ENCODE results near the gene NET1. TPM values are rescaled to one million over a fixed set of nuclear protein-coding genes. Genes with fewer than 3 reads are reported as not detected.
"Not testable (repeated sequence)": the region's sequence is repeated elsewhere in the genome, so short reads cannot be mapped to it uniquely, and the experiment has no call there.

The NET1 gene
- total and polyA plus RNA-seq, 2 experiments from 2014 or later, result 62.5 to 96.4 TPM

DNA sequence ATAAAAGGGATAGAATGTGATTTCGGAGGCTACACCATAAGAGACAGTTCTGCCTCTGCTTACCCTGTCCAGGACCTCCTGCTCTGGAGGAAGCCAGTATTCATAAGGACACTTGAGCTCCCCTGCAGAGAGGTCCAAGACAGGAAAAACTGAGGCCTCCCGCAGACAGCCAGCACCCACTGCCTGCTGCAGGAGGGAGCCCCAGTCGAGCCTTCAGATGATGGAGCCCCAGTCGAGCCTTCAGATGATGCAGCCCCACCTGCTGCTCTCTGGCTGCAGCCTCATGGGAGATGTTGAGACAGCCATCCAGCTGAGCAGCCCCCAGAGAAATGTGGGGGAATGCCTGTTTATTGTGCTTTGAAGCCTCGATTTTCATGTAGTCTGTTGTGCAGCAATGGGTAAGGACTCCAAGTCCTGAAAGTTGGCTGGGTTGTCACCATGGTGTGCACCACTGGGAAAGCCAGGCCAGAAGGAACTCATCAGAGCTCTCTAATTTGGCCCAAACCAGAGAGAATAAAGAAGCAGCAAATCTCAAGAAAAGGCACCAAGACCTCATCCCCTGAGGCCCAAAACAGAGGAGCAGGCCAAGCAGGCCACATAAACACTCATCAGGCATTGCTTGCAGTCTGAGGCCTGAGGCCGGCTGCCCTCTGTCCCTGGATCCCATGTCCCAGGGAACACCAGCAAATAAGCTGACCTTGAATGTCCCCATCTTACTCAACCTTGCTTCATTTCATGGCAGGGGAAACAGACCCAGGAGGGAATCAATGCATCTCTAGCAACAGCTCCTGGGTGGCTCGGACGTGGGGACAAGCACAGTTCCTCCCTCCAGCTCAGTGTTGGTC, 56.1 kb downstream of the NET1 start:
- no peaks in the 10 kb centered on the region for H3K79me2 ChIP-seq
- H3K4me2 ChIP-seq, result no peak overlapping the region
- no peaks in the 10 kb centered on the region for H3K27me3 ChIP-seq
- WGBS (ENCODE audit: low lambda C conversion rate, missing lambda C conversion rate), result 94% methylated on average over 8 of the region's 8 CpGs
- H2AFZ ChIP-seq, result no peak overlapping the region
- no peak for DNase-seq (ENCODE audit: low spot score)
- no peaks in the 10 kb centered on the region for H3K9me3 ChIP-seq (ENCODE audit: low read depth)
- peaks cover 38% of the 10 kb centered on the region for H3K4me1 ChIP-seq (ENCODE audit: insufficient read depth)
- H4K20me1 ChIP-seq (ENCODE audit: insufficient read depth, poor library complexity, severe bottlenecking), result no peaks in the 10 kb centered on the region
- H3K27ac ChIP-seq, result peak overlapping the region; percentile 94
- no peaks in the 10 kb centered on the region for H3K9me2 ChIP-seq (replicated peaks; ENCODE audit: insufficient read depth)
- H3K36me3 ChIP-seq (replicated peaks; ENCODE audit: insufficient read depth, low read depth), result no peaks in the 10 kb centered on the region
- H3K4me3 ChIP-seq, result no peak overlapping the region
- TF ChIP-seq EZH2phosphoT487 (IDR thresholded peaks at IDR 0.05; ENCODE audit: low read depth, severe bottlenecking, unreplicated experiment), result no peak
- TF ChIP-seq, protein P1, sequence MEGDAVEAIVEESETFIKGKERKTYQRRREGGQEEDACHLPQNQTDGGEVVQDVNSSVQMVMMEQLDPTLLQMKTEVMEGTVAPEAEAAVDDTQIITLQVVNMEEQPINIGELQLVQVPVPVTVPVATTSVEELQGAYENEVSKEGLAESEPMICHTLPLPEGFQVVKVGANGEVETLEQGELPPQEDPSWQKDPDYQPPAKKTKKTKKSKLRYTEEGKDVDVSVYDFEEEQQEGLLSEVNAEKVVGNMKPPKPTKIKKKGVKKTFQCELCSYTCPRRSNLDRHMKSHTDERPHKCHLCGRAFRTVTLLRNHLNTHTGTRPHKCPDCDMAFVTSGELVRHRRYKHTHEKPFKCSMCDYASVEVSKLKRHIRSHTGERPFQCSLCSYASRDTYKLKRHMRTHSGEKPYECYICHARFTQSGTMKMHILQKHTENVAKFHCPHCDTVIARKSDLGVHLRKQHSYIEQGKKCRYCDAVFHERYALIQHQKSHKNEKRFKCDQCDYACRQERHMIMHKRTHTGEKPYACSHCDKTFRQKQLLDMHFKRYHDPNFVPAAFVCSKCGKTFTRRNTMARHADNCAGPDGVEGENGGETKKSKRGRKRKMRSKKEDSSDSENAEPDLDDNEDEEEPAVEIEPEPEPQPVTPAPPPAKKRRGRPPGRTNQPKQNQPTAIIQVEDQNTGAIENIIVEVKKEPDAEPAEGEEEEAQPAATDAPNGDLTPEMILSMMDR (IDR thresholded peaks at IDR 0.05; ENCODE audit: poor library complexity), result no peak
- no peak for TF ChIP-seq EZH2 (IDR thresholded peaks at IDR 0.05; ENCODE audit: borderline replicate concordance)

DNA sequence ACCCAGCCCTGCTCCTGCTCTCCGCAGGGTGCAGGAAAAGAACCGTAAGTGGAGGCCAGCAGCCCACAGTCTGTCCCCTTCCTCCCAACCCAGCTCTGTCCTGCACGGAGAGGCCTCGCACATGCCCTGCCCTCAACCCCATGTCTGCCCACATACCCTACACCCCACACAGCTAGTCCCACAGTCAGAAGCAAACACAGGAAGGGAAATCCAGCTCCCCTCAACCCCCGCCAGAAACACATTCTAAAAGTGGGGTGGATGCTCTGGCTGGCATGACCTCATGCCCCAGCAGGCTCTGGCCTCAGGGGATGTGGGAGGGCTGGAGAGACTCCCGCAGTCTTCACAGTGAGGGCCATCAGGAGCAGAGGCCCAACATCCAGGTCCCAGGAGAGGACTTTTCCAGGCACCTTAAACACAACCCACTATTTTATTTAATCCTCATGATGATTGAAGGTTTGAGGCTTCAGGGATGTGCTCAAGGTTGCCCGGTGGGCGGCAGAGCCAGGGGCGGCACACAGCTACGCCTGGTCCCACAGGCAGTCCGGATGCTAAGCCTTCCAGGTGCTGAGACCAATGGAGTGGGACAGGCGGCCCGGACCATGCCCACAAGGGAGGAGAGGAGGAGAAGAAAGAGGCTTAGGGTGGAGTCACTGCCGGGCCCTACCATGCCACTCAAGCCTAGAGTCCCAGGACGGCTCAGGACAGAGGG, 57.1 kb downstream of the NET1 start:
- no peak overlapping the region for H3K4me2 ChIP-seq

DNA sequence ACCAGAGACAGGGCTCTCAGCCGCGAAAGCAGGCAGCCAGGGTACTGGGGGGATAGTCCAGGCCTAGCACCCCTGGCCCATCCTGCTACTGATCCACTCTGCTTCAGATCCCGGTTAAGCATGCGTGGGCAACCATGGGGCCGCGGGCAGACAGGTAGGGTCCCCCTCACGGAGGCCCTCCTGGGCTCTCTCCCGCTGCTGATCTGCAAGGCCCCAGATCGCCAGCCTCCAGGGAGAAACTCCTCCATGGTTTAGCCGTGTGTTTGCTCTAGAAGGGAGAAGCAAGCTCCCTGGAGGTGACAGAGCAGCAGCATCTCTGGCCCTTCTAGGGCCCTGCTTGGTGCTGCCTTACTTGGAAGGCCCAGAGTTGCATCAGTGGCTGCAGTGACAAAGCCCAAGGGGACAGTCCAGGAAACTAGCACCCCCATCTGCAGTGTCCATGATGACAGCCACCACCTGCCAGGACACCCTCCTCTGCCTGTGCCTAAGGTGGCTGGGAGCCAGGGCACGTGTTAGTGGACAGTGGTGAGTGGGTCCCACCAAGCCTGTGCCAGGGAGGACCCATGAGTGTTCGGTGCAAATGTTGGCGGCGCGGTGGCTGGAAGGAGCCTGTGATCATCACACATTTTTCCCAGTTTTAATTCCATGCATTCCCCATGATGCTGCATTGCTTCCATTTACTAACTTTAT, 57.9 kb downstream of the NET1 start:
- Histone ChIP-seq H2AFZ (no peak overlapping the region), H3K79me2 (no peaks in the 10 kb centered on the region), H3K36me3 (replicated peaks; ENCODE audit: insufficient read depth, low read depth) (no peaks in the 10 kb centered on the region), H3K4me1 (ENCODE audit: insufficient read depth) (peaks cover 35% of the 10 kb centered on the region), H3K27me3 (no peaks in the 10 kb centered on the region), H3K27ac (no peak overlapping the region), H3K4me2 (no peak overlapping the region), H4K20me1 (ENCODE audit: insufficient read depth, poor library complexity, severe bottlenecking) (no peaks in the 10 kb centered on the region), H3K9me3 (ENCODE audit: low read depth) (no peaks in the 10 kb centered on the region), H3K9me2 (replicated peaks; ENCODE audit: insufficient read depth) (no peaks in the 10 kb centered on the region), H3K4me3 (no peak overlapping the region)
- TF ChIP-seq EZH2 (IDR thresholded peaks at IDR 0.05; ENCODE audit: borderline replicate concordance) (no peak), EZH2phosphoT487 (IDR thresholded peaks at IDR 0.05; ENCODE audit: low read depth, severe bottlenecking, unreplicated experiment) (no peak)
- TF ChIP-seq, protein P1 (IDR thresholded peaks at IDR 0.05; ENCODE audit: poor library complexity), result no peak
- 96% methylated on average over 15 of the region's 15 CpGs for WGBS (ENCODE audit: low lambda C conversion rate, missing lambda C conversion rate)
- DNase-seq (ENCODE audit: low spot score), result no peak

More for the DNA sequence above, 57.1 kb downstream of the NET1 start:
- H3K79me2 ChIP-seq, result no peaks in the 10 kb centered on the region
- peaks cover 38% of the 10 kb centered on the region for H3K4me1 ChIP-seq (ENCODE audit: insufficient read depth)
- WGBS (ENCODE audit: low lambda C conversion rate, missing lambda C conversion rate), result 88% methylated on average over 15 of the region's 15 CpGs
- no peak for DNase-seq (ENCODE audit: low spot score)
- no peak overlapping the region for H2AFZ ChIP-seq
- H3K9me3 ChIP-seq (ENCODE audit: low read depth), result no peaks in the 10 kb centered on the region
- no peaks in the 10 kb centered on the region for H3K27me3 ChIP-seq
- H4K20me1 ChIP-seq (ENCODE audit: insufficient read depth, poor library complexity, severe bottlenecking), result no peaks in the 10 kb centered on the region
- no peaks in the 10 kb centered on the region for H3K36me3 ChIP-seq (replicated peaks; ENCODE audit: insufficient read depth, low read depth)
- H3K4me3 ChIP-seq, result no peak overlapping the region
- TF ChIP-seq, protein P1 (IDR thresholded peaks at IDR 0.05; ENCODE audit: poor library complexity), result no peak
- TF ChIP-seq EZH2 (IDR thresholded peaks at IDR 0.05; ENCODE audit: borderline replicate concordance), result no peak
- no peak for TF ChIP-seq EZH2phosphoT487 (IDR thresholded peaks at IDR 0.05; ENCODE audit: low read depth, severe bottlenecking, unreplicated experiment)
- H3K9me2 ChIP-seq (replicated peaks; ENCODE audit: insufficient read depth), result no peaks in the 10 kb centered on the region
- peak overlapping the region; percentile 94 for H3K27ac ChIP-seq

DNA sequence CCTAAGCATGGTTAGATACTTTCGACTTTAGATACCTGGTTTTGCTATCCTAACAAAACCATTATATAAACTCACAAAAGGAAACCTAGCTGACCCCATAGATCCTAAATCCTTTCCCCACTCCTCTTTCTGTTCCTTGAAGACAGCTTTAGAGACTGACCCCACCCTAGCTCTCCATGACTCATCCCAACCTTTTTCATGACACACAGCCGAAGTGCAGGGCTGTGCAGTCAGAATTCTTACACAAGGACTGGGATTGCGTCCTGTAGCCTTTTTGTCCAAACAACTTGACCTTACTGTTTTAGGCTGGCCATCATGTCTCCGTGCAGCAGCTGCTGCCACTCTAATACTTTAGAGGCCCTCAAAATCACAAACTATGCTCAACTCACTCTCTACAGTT, 62.3 kb downstream of the NET1 start:
- H3K4me3 ChIP-seq; H3K27ac ChIP-seq; H2AFZ ChIP-seq; H3K4me2 ChIP-seq; H3K4me1 ChIP-seq (ENCODE audit: insufficient read depth); H4K20me1 ChIP-seq (ENCODE audit: insufficient read depth, poor library complexity, severe bottlenecking); H3K79me2 ChIP-seq; DNase-seq (ENCODE audit: low spot score); H3K9me3 ChIP-seq (ENCODE audit: low read depth); H3K9me2 ChIP-seq (replicated peaks; ENCODE audit: insufficient read depth); H3K36me3 ChIP-seq (replicated peaks; ENCODE audit: insufficient read depth, low read depth); H3K27me3 ChIP-seq: not testable (repeated sequence)
- 61% methylated on average over 4 of the region's 4 CpGs for WGBS (ENCODE audit: low lambda C conversion rate, missing lambda C conversion rate)

DNA sequence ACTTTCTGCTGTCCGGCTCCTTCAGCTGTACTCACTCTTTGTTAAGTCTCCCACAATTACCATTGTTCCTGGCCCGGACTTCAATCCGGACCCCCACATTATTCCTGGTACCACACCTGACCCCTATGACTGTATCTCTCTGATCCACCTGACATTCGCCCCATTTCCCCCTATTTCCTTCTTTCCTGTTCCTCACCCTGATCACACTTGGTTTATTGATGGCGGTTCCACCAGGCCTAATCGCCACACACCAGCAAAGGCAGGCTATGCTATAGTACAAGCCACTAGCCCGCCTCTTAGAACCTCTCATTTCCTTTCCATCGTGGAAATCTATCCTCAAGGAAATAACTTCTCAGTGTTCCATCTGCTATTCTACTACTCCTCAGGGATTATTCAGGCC, 62.7 kb downstream of the NET1 start:
- not testable (repeated sequence) for H3K4me3 ChIP-seq; H3K27ac ChIP-seq; H3K4me2 ChIP-seq; H3K79me2 ChIP-seq; DNase-seq (ENCODE audit: low spot score); H3K9me3 ChIP-seq (ENCODE audit: low read depth); H4K20me1 ChIP-seq (ENCODE audit: insufficient read depth, poor library complexity, severe bottlenecking); H3K36me3 ChIP-seq (replicated peaks; ENCODE audit: insufficient read depth, low read depth); H2AFZ ChIP-seq; H3K9me2 ChIP-seq (replicated peaks; ENCODE audit: insufficient read depth); H3K27me3 ChIP-seq
- WGBS (ENCODE audit: low lambda C conversion rate, missing lambda C conversion rate), result 96% methylated on average over 7 of the region's 8 CpGs
- peaks cover 10% of the 10 kb centered on the region for H3K4me1 ChIP-seq (ENCODE audit: insufficient read depth)
